Measurements from ENCODE around the gene THSD4. TPM values are rescaled to one million over a fixed set of nuclear protein-coding genes. Genes with fewer than 3 reads are reported as not detected.

The THSD4 gene
- total and polyA plus RNA-seq, 9 of the 15 experiments (the other 6 are each of a cell fraction or from before 2014, with no cell fraction given), result 0.04 TPM; not detected in 5

DNA sequence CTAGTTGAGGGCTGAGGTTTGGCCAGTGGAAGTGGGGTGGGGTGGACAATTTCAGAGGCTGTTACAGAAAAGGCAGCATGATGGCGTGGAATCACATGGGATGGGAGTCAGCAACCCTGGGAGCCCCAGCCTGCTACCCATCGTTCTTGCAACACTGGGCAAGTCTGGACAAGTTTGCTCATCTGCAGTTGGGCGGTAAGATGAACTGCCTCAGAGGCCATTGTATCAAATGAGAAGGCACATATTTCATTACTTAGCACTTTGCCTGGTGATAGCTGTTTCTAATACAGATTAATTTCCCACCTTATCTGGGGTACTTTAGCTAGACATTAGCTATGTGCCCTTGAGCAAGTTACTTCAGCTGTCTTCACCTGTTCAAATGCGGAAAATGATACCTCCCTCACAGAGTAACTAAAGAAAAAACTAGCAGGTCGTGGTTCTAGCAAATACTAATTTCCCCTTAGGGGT is 248.9 kb downstream of the THSD4 start (continued):
- TF ChIP-seq PML (IDR thresholded peaks at IDR 0.05; ENCODE audit: low read length), result no peak

DNA sequence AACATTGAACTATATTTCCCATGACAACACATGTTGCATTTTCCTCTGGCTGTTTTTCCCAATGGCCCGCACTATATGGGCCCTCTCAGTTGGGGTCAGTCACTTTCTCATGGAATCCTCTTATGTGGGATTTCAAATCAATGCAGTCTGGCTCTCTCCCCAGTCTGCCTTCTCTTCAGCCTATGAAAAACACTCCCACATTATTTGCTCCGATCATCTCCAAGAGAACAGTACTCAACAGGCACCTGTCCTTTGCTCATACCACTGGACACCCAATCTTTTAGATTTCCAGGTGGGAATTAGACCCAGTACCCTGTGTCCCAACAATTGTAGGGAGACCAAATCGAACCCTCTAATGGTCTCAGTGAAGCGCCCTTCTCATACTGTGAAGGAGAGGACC is 251.3 kb downstream of the THSD4 start:
- Histone ChIP-seq H3K36me3 (ENCODE audit: control insufficient read depth, insufficient read depth, low read length) (no peaks in the 10 kb centered on the region), H4K20me1 (replicated peaks; ENCODE audit: control insufficient read depth, insufficient read depth, low read length) (no peaks in the 10 kb centered on the region), H3K4me3 (no peak overlapping the region), H3K4me2 (ENCODE audit: insufficient read depth, low read length) (no peak overlapping the region), H3K9ac (ENCODE audit: insufficient read depth in 1 of 2, low read depth in 2 of 2, low read length in 2 of 2) (no peak overlapping the region), H3K9me3 (replicated peaks; ENCODE audit: control insufficient read depth, insufficient read depth, low read depth, low read length) (no peaks in the 10 kb centered on the region), H3K79me2 (ENCODE audit: control insufficient read depth, insufficient read depth, low read length) (no peaks in the 10 kb centered on the region), H3K9me1 (ENCODE audit: control insufficient read depth, insufficient read depth, low read length) (no peaks in the 10 kb centered on the region), H3K4me1 (replicated peaks in 1 of 2; ENCODE audit: control insufficient read depth in 2 of 2, insufficient read depth in 2 of 2, low read length in 2 of 2) (no peaks in the 10 kb centered on the region), H2AFZ (ENCODE audit: low read depth, low read length) (no peak overlapping the region), H3K27me3 (ENCODE audit: control insufficient read depth in 2 of 2, insufficient read depth in 2 of 2, low read length in 2 of 2) (peaks cover 0 to 3% of the 10 kb centered on the region in 2 experiments; a peak in 1 of 5 replicates), H3K27ac (ENCODE audit: extremely low read depth, low read depth, low read length) (no peak overlapping the region)
- WGBS (ENCODE audit: insufficient coverage, low coverage, missing lambda C conversion rate), result 6% methylated on average over 4 of the region's 4 CpGs
- FAIRE-seq (no peak), DNase-seq (ENCODE audit: extremely low read depth in 1 of 4, low spot score in 3 of 4) (no peak), ATAC-seq (no peak)
- ChIA-PET POLR2A (interaction anchor here (0.8 to 1.0 kb wide), 2 partner anchors 10 to 157 kb away, joined by 3 read pairs; no protein-coding TSS in a partner anchor), CTCF (ENCODE audit: low intra/inter-chr PET ratio) (no interaction called here)
- in situ Hi-C loops (cut with MboI), result no loop called here
- intact Hi-C loops (cut with micrococcal nuclease), result no loop called here
- no TSS peak for BruUV-seq (replicated peaks)
- TF ChIP-seq PURB (CRISPR knock-in tag; IDR thresholded peaks at IDR 0.05; ENCODE audit: low read depth), result no peak
- no peak for TF ChIP-seq ZNF668 (CRISPR knock-in tag; IDR thresholded peaks at IDR 0.05)
- TF ChIP-seq ZC3H8 (IDR thresholded peaks at IDR 0.05), result no peak
- TF ChIP-seq RUNX1 (IDR thresholded peaks at IDR 0.05; ENCODE audit: low read depth), result no peak
- TF ChIP-seq ZFP30 (CRISPR knock-in tag; IDR thresholded peaks at IDR 0.05; ENCODE audit: borderline replicate concordance), result no peak
- TF ChIP-seq, protein P1, sequence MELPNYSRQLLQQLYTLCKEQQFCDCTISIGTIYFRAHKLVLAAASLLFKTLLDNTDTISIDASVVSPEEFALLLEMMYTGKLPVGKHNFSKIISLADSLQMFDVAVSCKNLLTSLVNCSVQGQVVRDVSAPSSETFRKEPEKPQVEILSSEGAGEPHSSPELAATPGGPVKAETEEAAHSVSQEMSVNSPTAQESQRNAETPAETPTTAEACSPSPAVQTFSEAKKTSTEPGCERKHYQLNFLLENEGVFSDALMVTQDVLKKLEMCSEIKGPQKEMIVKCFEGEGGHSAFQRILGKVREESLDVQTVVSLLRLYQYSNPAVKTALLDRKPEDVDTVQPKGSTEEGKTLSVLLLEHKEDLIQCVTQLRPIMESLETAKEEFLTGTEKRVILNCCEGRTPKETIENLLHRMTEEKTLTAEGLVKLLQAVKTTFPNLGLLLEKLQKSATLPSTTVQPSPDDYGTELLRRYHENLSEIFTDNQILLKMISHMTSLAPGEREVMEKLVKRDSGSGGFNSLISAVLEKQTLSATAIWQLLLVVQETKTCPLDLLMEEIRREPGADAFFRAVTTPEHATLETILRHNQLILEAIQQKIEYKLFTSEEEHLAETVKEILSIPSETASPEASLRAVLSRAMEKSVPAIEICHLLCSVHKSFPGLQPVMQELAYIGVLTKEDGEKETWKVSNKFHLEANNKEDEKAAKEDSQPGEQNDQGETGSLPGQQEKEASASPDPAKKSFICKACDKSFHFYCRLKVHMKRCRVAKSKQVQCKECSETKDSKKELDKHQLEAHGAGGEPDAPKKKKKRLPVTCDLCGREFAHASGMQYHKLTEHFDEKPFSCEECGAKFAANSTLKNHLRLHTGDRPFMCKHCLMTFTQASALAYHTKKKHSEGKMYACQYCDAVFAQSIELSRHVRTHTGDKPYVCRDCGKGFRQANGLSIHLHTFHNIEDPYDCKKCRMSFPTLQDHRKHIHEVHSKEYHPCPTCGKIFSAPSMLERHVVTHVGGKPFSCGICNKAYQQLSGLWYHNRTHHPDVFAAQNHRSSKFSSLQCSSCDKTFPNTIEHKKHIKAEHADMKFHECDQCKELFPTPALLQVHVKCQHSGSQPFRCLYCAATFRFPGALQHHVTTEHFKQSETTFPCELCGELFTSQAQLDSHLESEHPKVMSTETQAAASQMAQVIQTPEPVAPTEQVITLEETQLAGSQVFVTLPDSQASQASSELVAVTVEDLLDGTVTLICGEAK (IDR thresholded peaks at IDR 0.05), result no peak
- TF ChIP-seq, protein P1 (CRISPR knock-in tag; IDR thresholded peaks at IDR 0.05), result no peak
- TF ChIP-seq, protein P2, sequence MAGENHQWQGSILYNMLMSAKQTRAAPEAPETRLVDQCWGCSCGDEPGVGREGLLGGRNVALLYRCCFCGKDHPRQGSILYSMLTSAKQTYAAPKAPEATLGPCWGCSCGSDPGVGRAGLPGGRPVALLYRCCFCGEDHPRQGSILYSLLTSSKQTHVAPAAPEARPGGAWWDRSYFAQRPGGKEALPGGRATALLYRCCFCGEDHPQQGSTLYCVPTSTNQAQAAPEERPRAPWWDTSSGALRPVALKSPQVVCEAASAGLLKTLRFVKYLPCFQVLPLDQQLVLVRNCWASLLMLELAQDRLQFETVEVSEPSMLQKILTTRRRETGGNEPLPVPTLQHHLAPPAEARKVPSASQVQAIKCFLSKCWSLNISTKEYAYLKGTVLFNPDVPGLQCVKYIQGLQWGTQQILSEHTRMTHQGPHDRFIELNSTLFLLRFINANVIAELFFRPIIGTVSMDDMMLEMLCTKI (IDR thresholded peaks at IDR 0.05; ENCODE audit: partially characterized antibody), result no peak
